C4-2B (cell line): ENCODE results near the gene PCDHGA5.
"Not testable (repeated sequence)": the region's sequence is repeated elsewhere in the genome, so short reads cannot be mapped to it uniquely, and the experiment has no call there.

Source experiments
- ZFX ChIP-seq: fragments of 450-650 bp; IDR thresholded peaks from 2 replicates; pipeline ENCODE4 v1.6.1; 2017
- TF ChIP-seq, protein P1 (sequence below): fragments of 450-650 bp; conservative IDR thresholded peaks from 2 replicates; pipeline ENCODE4 v1.5.1; 2017; ENCODE audit warnings: mild to moderate bottlenecking

DNA sequence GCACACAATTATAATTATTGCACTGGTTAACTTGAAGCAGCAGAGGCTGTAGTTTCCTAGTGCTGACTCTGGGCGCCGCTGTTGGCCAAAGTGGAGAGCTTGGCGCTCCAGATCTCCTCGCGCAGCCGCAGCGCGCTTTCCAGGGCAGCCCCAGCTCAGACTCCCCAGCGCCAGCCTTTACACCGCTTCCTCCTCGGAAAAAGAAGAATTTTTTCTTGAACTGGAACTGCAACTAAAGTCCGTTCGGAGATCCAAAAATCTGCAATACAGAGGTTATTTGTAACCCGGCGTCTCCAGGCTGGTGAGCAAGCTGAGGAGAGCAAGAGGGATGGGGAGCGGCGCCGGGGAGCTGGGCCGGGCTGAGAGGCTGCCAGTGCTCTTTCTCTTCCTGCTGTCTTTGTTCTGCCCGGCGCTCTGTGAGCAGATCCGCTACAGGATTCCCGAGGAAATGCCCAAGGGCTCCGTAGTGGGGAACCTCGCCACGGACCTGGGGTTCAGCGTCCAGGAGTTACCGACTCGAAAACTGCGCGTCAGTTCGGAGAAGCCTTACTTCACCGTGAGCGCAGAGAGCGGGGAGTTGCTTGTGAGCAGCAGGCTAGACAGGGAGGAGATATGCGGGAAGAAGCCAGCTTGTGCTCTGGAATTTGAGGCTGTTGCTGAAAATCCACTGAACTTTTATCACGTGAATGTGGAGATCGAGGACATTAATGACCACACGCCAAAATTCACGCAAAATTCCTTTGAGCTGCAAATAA is 23.8 kb downstream of the PCDHGA5 start, which contains the start of gene PCDHGB4:
- TF ChIP-seq, protein P1, sequence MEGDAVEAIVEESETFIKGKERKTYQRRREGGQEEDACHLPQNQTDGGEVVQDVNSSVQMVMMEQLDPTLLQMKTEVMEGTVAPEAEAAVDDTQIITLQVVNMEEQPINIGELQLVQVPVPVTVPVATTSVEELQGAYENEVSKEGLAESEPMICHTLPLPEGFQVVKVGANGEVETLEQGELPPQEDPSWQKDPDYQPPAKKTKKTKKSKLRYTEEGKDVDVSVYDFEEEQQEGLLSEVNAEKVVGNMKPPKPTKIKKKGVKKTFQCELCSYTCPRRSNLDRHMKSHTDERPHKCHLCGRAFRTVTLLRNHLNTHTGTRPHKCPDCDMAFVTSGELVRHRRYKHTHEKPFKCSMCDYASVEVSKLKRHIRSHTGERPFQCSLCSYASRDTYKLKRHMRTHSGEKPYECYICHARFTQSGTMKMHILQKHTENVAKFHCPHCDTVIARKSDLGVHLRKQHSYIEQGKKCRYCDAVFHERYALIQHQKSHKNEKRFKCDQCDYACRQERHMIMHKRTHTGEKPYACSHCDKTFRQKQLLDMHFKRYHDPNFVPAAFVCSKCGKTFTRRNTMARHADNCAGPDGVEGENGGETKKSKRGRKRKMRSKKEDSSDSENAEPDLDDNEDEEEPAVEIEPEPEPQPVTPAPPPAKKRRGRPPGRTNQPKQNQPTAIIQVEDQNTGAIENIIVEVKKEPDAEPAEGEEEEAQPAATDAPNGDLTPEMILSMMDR = peak; percentile 75
- not testable (repeated sequence) for TF ChIP-seq ZFX
